Activated B cell treated with CpG ODN at 0.5 μM for 24 hours (primary cell): Measurements from ENCODE around the gene GALNT16. TPM values are rescaled to one million over a fixed set of nuclear protein-coding genes. Genes with fewer than 3 reads are reported as not detected.

Experiments
- ATAC-seq: fragments of 200-7000 bp; cut with Tn5 transposase; one replicate; pipeline ENCODE4 v1.10.0; 2021; ENCODE audit warnings: low read depth, mild to moderate bottlenecking, moderate library complexity
- CTCF ChIA-PET: fragments of 350-600 bp; sonication (Branson Sonifier 250); formaldehyde crosslinking; loops from one replicate; lab custom pipeline; 2021; ENCODE audit warnings: antibody characterized with exemption; lab: Charles Lee
- POLR2A ChIA-PET: fragments of 350-600 bp; sonication (Branson Sonifier 250); formaldehyde crosslinking; loops from one replicate; lab custom pipeline; 2021; ENCODE audit warnings: antibody characterized with exemption; lab: Charles Lee
- DNase-seq: peaks from one replicate; pipeline ENCODE4 v3.0.0; 2022
- H3K27ac Mint-ChIP-seq: one replicate; pipeline ENCODE4 v1.8.0; 2020; ENCODE audit warnings: mixed read lengths
- H3K27me3 Mint-ChIP-seq: one replicate; pipeline ENCODE4 v1.8.0; 2021; ENCODE audit warnings: mixed read lengths
- H3K36me3 Mint-ChIP-seq: one replicate; pipeline ENCODE4 v1.8.0; 2021; ENCODE audit warnings: low read depth, mixed read lengths
- H3K4me1 Mint-ChIP-seq: one replicate; pipeline ENCODE4 v1.8.0; 2021; ENCODE audit warnings: mixed read lengths
- H3K4me3 Mint-ChIP-seq: one replicate; pipeline ENCODE4 v1.8.0; 2020; ENCODE audit warnings: mild to moderate bottlenecking, mixed read lengths
- H3K9me3 Mint-ChIP-seq: one replicate; pipeline ENCODE4 v1.8.0; 2020; ENCODE audit warnings: mixed read lengths
- CTCF ChIP-seq: fragments of 200-600 bp; IDR thresholded peaks from one replicate; pipeline ENCODE4 v1.8.0; 2022; ENCODE audit warnings: antibody characterized with exemption, mild to moderate bottlenecking
- intact Hi-C: fragments of 100-400 bp; cut with micrococcal nuclease; formaldehyde crosslinking; loops from one replicate; pipeline ENCODE4 v1.15.1; 2024
- total RNA-seq: library from RNA; stranded (reverse); gene quantifications from 2 replicates; pipeline ENCODE4 v1.2.3, GENCODE V29; 2022

The GALNT16 gene
- total RNA-seq, 1 donor from 2014 or later: 1.2 TPM

GRCh38 chr14:69405762-69406161, 145.8 kb downstream of the GALNT16 start:
- H3K4me3 Mint-ChIP-seq: no peak overlapping the region
- H3K4me1 Mint-ChIP-seq: peaks cover 15% of the 10 kb centered on the region
- intact Hi-C loops: no loop called here
- DNase-seq: no peak
- peaks cover 4% of the 10 kb centered on the region for H3K9me3 Mint-ChIP-seq
- no peaks in the 10 kb centered on the region for H3K27me3 Mint-ChIP-seq
- H3K27ac Mint-ChIP-seq: no peak overlapping the region
- TF ChIP-seq CTCF: no peak
- ChIA-PET POLR2A (interaction anchor here (1.5 kb wide), 1 partner anchor 41 kb away, joined by 3 read pairs; no protein-coding TSS in a partner anchor), CTCF (no interaction called here)
- H3K36me3 Mint-ChIP-seq: peaks cover 29% of the 10 kb centered on the region
- no peak for ATAC-seq

Other genes with a start within 250 kb of the GALNT16 start
- 44.4 and 50.8 TPM in 2 replicates for gene DCAF5, start 107.0 kb upstream of the GALNT16 start, total RNA-seq
- 5.2 and 6.9 TPM in 2 replicates for gene EXD2, start 68.7 kb upstream of the GALNT16 start, total RNA-seq
- 252 and 273 TPM in 2 replicates for gene ERH, start 138.1 kb downstream of the GALNT16 start, total RNA-seq
- gene SLC39A9, start 138.5 kb downstream of the GALNT16 start, total RNA-seq: 46.4 and 54.5 TPM in 2 replicates
- 0.22 and 0.24 TPM in 2 replicates for gene PLEKHD1, start 224.6 kb downstream of the GALNT16 start, total RNA-seq